ENCODE measurements around the gene PRKG1. TPM values are rescaled to one million over a fixed set of nuclear protein-coding genes. Genes with fewer than 3 reads are reported as not detected.

PRKG1 gene
- total RNA-seq, 4 donors from 2014 or later: 0.63 to 4.3 (median 2.1) TPM

- H3K4me3 ChIP-seq (ENCODE audit: low read depth, poor library complexity, severe bottlenecking): no peak overlapping the region
- intact Hi-C loops (cut with DNase I; ENCODE audit: low total_unique reads): no loop called here
- no peak for DNase-seq (ENCODE audit: low spot score in 2 of 2)
- TF ChIP-seq POLR2A (IDR thresholded peaks at IDR 0.05): no peak
- TF ChIP-seq CTCF (IDR thresholded peaks at IDR 0.05): no peak
- 91 to 94% methylated on average over 4 of the region's 4 CpGs for WGBS, 2 donors
Observed at GRCh38 chr10:51924359-51924758, 850.1 kb downstream of the PRKG1 start.

GRCh38 chr10:51926337-51926736 lies 852.0 kb downstream of the PRKG1 start:
- no peak for DNase-seq (ENCODE audit: low spot score in 2 of 2)
- no peak overlapping the region for H3K4me3 ChIP-seq (ENCODE audit: low read depth, poor library complexity, severe bottlenecking)
- intact Hi-C loops (cut with DNase I; ENCODE audit: low total_unique reads): no loop called here
- TF ChIP-seq POLR2A (IDR thresholded peaks at IDR 0.05) (no peak), CTCF (IDR thresholded peaks at IDR 0.05) (no peak)
- 89 to 90% methylated on average over 5 of the region's 5 CpGs for WGBS, 2 donors

GRCh38 chr10:51928162-51928561 lies 853.9 kb downstream of the PRKG1 start:
- WGBS, 2 donors: 64 to 69% methylated on average over 1 of the region's 1 CpG
- TF ChIP-seq CTCF (IDR thresholded peaks at IDR 0.05): no peak
- TF ChIP-seq POLR2A (IDR thresholded peaks at IDR 0.05): no peak
- no peak overlapping the region for H3K4me3 ChIP-seq (ENCODE audit: low read depth, poor library complexity, severe bottlenecking)
- intact Hi-C loops (cut with DNase I; ENCODE audit: low total_unique reads): no loop called here
- DNase-seq (ENCODE audit: low spot score in 2 of 2): no peak

- 85 to 95% methylated on average over 4 of the region's 4 CpGs for WGBS, 2 donors
- no peak for TF ChIP-seq POLR2A (IDR thresholded peaks at IDR 0.05)
- TF ChIP-seq CTCF (IDR thresholded peaks at IDR 0.05): no peak
Observed at GRCh38 chr10:51932530-51932929, 858.2 kb downstream of the PRKG1 start.

GRCh38 chr10:51934373-51934772 lies 860.1 kb downstream of the PRKG1 start:
- no peak for DNase-seq (ENCODE audit: low spot score in 2 of 2)
- no peak for TF ChIP-seq POLR2A (IDR thresholded peaks at IDR 0.05)
- TF ChIP-seq CTCF (IDR thresholded peaks at IDR 0.05): no peak

More at GRCh38 chr10:51932530-51932929, 858.2 kb downstream of the PRKG1 start:
- no peak overlapping the region for H3K4me3 ChIP-seq (ENCODE audit: low read depth, poor library complexity, severe bottlenecking)
- DNase-seq (ENCODE audit: low spot score in 2 of 2): no peak
- intact Hi-C loops (cut with DNase I; ENCODE audit: low total_unique reads): no loop called here

GRCh38 chr10:51935341-51935740 lies 861.1 kb downstream of the PRKG1 start:
- WGBS, 2 donors: 82 to 87% methylated on average over 5 of the region's 5 CpGs
- H3K4me3 ChIP-seq (ENCODE audit: low read depth, poor library complexity, severe bottlenecking): no peak overlapping the region
- TF ChIP-seq POLR2A (IDR thresholded peaks at IDR 0.05) (no peak), CTCF (IDR thresholded peaks at IDR 0.05) (no peak)
- DNase-seq (ENCODE audit: low spot score in 2 of 2): no peak
- intact Hi-C loops (cut with DNase I; ENCODE audit: low total_unique reads): no loop called here

More at GRCh38 chr10:51934373-51934772, 860.1 kb downstream of the PRKG1 start:
- no peak overlapping the region for H3K4me3 ChIP-seq (ENCODE audit: low read depth, poor library complexity, severe bottlenecking)
- intact Hi-C loops (cut with DNase I; ENCODE audit: low total_unique reads): no loop called here
- 80 to 90% methylated on average over 5 of the region's 5 CpGs for WGBS, 2 donors
